Urothelium cell line (cell line): ENCODE data around the gene TRH.
"Not testable (repeated sequence)": the region's sequence is repeated elsewhere in the genome, so short reads cannot be mapped to it uniquely, and the experiment has no call there.

Experiments used
- DNase-seq: peaks from one replicate; pipeline ENCODE4 v3.0.0; 2011; ENCODE audit warnings: low spot score, mixed read lengths
- FAIRE-seq: peaks from 2 replicates; lab custom pipeline; 2011; peaks lifted over from hg19 to GRCh38; lab: Jason Lieb, UNC

Gene TRH

GRCh38 chr3:130002666-130003598 is 28.4 kb downstream of the TRH start:
- FAIRE-seq: not testable (repeated sequence)
- DNase-seq: peak; percentile 66

- FAIRE-seq: no peak
- no peak for DNase-seq
Measured at GRCh38 chr3:130010556-130010955, 36.0 kb downstream of the TRH start.

- FAIRE-seq, DNase-seq: not testable (repeated sequence)
Measured at GRCh38 chr3:130012108-130012507, 37.6 kb downstream of the TRH start.

- DNase-seq, FAIRE-seq: not testable (repeated sequence)
Measured at GRCh38 chr3:130013246-130013645, 38.7 kb downstream of the TRH start.

GRCh38 chr3:130014526-130014925 is 40.0 kb downstream of the TRH start:
- DNase-seq: no peak
- no peak for FAIRE-seq

- not testable (repeated sequence) for FAIRE-seq, DNase-seq
Measured at GRCh38 chr3:130017661-130018060, 43.1 kb downstream of the TRH start.

- not testable (repeated sequence) for FAIRE-seq, DNase-seq
Measured at GRCh38 chr3:130026146-130026829, 51.8 kb downstream of the TRH start.

GRCh38 chr3:130027437-130027836 is 52.9 kb downstream of the TRH start:
- DNase-seq, FAIRE-seq: not testable (repeated sequence)
